H1 (cell line): ENCODE results near the gene ROBO4. TPM values are rescaled to one million over a fixed set of nuclear protein-coding genes. Genes with fewer than 3 reads are reported as not detected.

Experiments used
- CTCF ChIA-PET: fragments of 300-600 bp; sonication (Branson Sonifier 250); formaldehyde crosslinking; loops from one replicate; lab custom pipeline; 2021; ENCODE audit not compliant: partially characterized antibody; lab: Charles Lee
- POLR2A ChIA-PET: fragments of 300-600 bp; sonication (Branson Sonifier 250); formaldehyde crosslinking; loops from one replicate; lab custom pipeline; 2021; ENCODE audit warnings: inconsistent platforms; ENCODE audit not compliant: partially characterized antibody; lab: Charles Lee
- DNase-seq, 2 experiments: peaks; one replicate each; pipeline versions ENCODE4 v3.0.0 to v3.0.0-alpha.2; 2010 to 2022; ENCODE audit warnings: low spot score in 2 of 2, low read depth in 1 of 2, mixed read lengths in 1 of 2
- FAIRE-seq: peaks from 2 replicates; lab custom pipeline; 2011; peaks lifted over from hg19 to GRCh38; lab: Jason Lieb, UNC
- H2AFZ ChIP-seq: 2 replicates; pipeline ENCODE4 v1.8.1; 2012; ENCODE audit warnings: low read length, inconsistent platforms
- H2AK5ac ChIP-seq: 2 replicates; pipeline ENCODE4 v1.6.1; 2013; ENCODE audit warnings: low read depth, low read length
- H2BK120ac ChIP-seq: replicated peaks from 2 replicates; pipeline ENCODE3; 2013; ENCODE audit warnings: low read depth, low read length, inconsistent platforms
- H2BK12ac ChIP-seq: 2 replicates; pipeline ENCODE4 v1.6.1; 2013; ENCODE audit warnings: low read depth, low read length
- H2BK15ac ChIP-seq: 2 replicates; pipeline ENCODE4 v1.6.1; 2013; ENCODE audit warnings: low read length
- H2BK20ac ChIP-seq: 2 replicates; pipeline ENCODE4 v1.6.1; 2013; ENCODE audit warnings: low read length
- H2BK5ac ChIP-seq: 2 replicates; pipeline ENCODE4 v1.6.1; 2013; ENCODE audit warnings: low read depth, low read length
- H3K14ac ChIP-seq: 2 replicates; pipeline ENCODE4 v1.6.1; 2013; ENCODE audit warnings: inconsistent platforms; ENCODE audit not compliant: insufficient read length
- H3K18ac ChIP-seq: 2 replicates; pipeline ENCODE4 v1.6.1; 2013; ENCODE audit warnings: low read length; ENCODE audit errors: extremely low read depth
- H3K23ac ChIP-seq: 2 replicates; pipeline ENCODE4 v1.6.1; 2013; ENCODE audit warnings: inconsistent platforms; ENCODE audit not compliant: insufficient read length
- H3K23me2 ChIP-seq: 2 replicates; pipeline ENCODE4 v1.6.1; 2013; ENCODE audit warnings: low read depth, low read length
- H3K27ac ChIP-seq: 2 replicates; pipeline ENCODE4 v1.6.1; 2011; ENCODE audit warnings: low read depth, low read length, inconsistent platforms
- H3K27me3 ChIP-seq, 4 experiments: replicated peaks in 1 of 4; 1 replicate in 1 of 4; 2 replicates in 3 of 4; pipeline versions ENCODE4 v1.6.1 to v1.8.1; 2011 to 2013; ENCODE audit warnings: low read length in 3 of 4, mild to moderate bottlenecking in 3 of 4, inconsistent platforms in 2 of 4, mixed read lengths in 2 of 4, moderate library complexity in 1 of 4; ENCODE audit not compliant: control insufficient read depth in 3 of 4, insufficient read depth in 3 of 4; ENCODE audit errors: extremely low read depth in 1 of 4
- H3K36me3 ChIP-seq, 4 experiments: 2 replicates each; pipeline versions ENCODE4 v1.6.1 to v1.8.1; 2011 to 2013; ENCODE audit warnings: mild to moderate bottlenecking in 4 of 4, low read length in 3 of 4, moderate library complexity in 2 of 4, control low read depth in 1 of 4, inconsistent platforms in 1 of 4; ENCODE audit not compliant: insufficient read depth in 4 of 4, control insufficient read depth in 2 of 4
- H3K4ac ChIP-seq: replicated peaks from 2 replicates; pipeline ENCODE3; 2013; ENCODE audit warnings: low read length, low read depth, mixed read lengths, inconsistent platforms; ENCODE audit not compliant: insufficient read length
- H3K4me1 ChIP-seq, 4 experiments: replicated peaks in 1 of 4; 1 replicate in 1 of 4; 2 replicates in 3 of 4; pipeline versions ENCODE4 v1.6.1 to v1.8.1; 2011 to 2013; ENCODE audit warnings: low read length in 3 of 4, inconsistent platforms in 2 of 4, mixed read lengths in 1 of 4; ENCODE audit not compliant: insufficient read depth in 4 of 4, control insufficient read depth in 3 of 4
- H3K4me2 ChIP-seq, 2 experiments: 2 replicates each; pipeline versions ENCODE4 v1.6.1 to v1.8.1; 2011 to 2013; ENCODE audit warnings: low read depth in 2 of 2, low read length in 2 of 2, control low read depth in 1 of 2, inconsistent platforms in 1 of 2, mild to moderate bottlenecking in 1 of 2; ENCODE audit not compliant: insufficient read depth in 1 of 2
- H3K4me3 ChIP-seq, 4 experiments: fragments of 200-600, 300-600 bp in 1 of 4; sonication (generic), shearing (Covaris generic), sonication (Bioruptor Twin) in 1 of 4; 2 replicates each; pipeline versions ENCODE4 v1.5.1 to v1.8.1; 2011 to 2016; ENCODE audit warnings: low read length in 4 of 4, low read depth in 3 of 4, control low read depth in 2 of 4, inconsistent platforms in 2 of 4, mild to moderate bottlenecking in 2 of 4, mixed read lengths in 1 of 4, moderate library complexity in 1 of 4; ENCODE audit not compliant: insufficient read depth in 2 of 4; ENCODE audit errors: extremely low read depth in 1 of 4
- H3K56ac ChIP-seq: replicated peaks from 2 replicates; pipeline ENCODE3; 2013; ENCODE audit warnings: low read depth, mild to moderate bottlenecking, mixed read lengths, low read length, inconsistent platforms; ENCODE audit not compliant: insufficient read length
- H3K79me1 ChIP-seq: 2 replicates; pipeline ENCODE4 v1.6.1; 2013; ENCODE audit warnings: low read depth, low read length, control low read depth
- H3K79me2 ChIP-seq, 2 experiments: 2 replicates each; pipeline versions ENCODE4 v1.6.1 to v1.8.1; 2012 to 2013; ENCODE audit warnings: low read length in 2 of 2, mild to moderate bottlenecking in 2 of 2, inconsistent platforms in 1 of 2; ENCODE audit not compliant: insufficient read depth in 2 of 2, control insufficient read depth in 1 of 2
- H3K9ac ChIP-seq, 4 experiments: replicated peaks in 1 of 4; 1 replicate in 1 of 4; 2 replicates in 3 of 4; pipeline versions ENCODE4 v1.6.1 to v1.8.1; 2011 to 2013; ENCODE audit warnings: low read depth in 3 of 4, low read length in 3 of 4, control low read depth in 2 of 4, mild to moderate bottlenecking in 2 of 4, moderate library complexity in 2 of 4, inconsistent platforms in 1 of 4; ENCODE audit errors: extremely low read depth in 1 of 4
- H3K9me3 ChIP-seq, 2 experiments: 2 replicates each; pipeline versions ENCODE4 v1.6.1 to v1.8.1; 2012 to 2013; ENCODE audit warnings: mild to moderate bottlenecking in 2 of 2, moderate library complexity in 2 of 2, control low read depth in 1 of 2, inconsistent platforms in 1 of 2, low read depth in 1 of 2, low read length in 1 of 2, mixed read lengths in 1 of 2; ENCODE audit not compliant: insufficient read depth in 2 of 2
- H4K20me1 ChIP-seq, 2 experiments: replicated peaks in 1 of 2; 2 replicates each; pipeline versions ENCODE3 to v1.8.1; 2011 to 2013; ENCODE audit warnings: inconsistent platforms in 2 of 2, low read length in 2 of 2, mild to moderate bottlenecking in 1 of 2; ENCODE audit not compliant: insufficient read depth in 2 of 2, control insufficient read depth in 1 of 2
- H4K5ac ChIP-seq: 2 replicates; pipeline ENCODE4 v1.6.1; 2013; ENCODE audit warnings: low read length, low read depth, mixed read lengths, inconsistent platforms; ENCODE audit not compliant: insufficient read length
- H4K8ac ChIP-seq: 2 replicates; pipeline ENCODE4 v1.8.0; 2013; ENCODE audit warnings: mild to moderate bottlenecking, moderate library complexity, low read length, inconsistent platforms; ENCODE audit not compliant: insufficient read depth; ENCODE audit errors: extremely low read depth
- H4K91ac ChIP-seq: replicated peaks from 2 replicates; pipeline ENCODE3; 2013; ENCODE audit warnings: low read length, mixed read lengths, inconsistent platforms; ENCODE audit not compliant: insufficient read length
- BACH1 ChIP-seq: IDR thresholded peaks from 2 replicates; pipeline ENCODE4 v1.6.1; 2012; ENCODE audit warnings: low read length, improper control_type of control experiment
- CREB1 ChIP-seq: IDR thresholded peaks from 2 replicates; pipeline ENCODE4 v1.6.1; 2012; ENCODE audit warnings: inconsistent platforms
- E2F6 ChIP-seq: IDR thresholded peaks from 2 replicates; pipeline ENCODE4 v1.6.1; 2012; ENCODE audit warnings: inconsistent platforms
- NRF1 ChIP-seq: IDR thresholded peaks from 2 replicates; pipeline ENCODE4 v1.6.1; 2011; ENCODE audit warnings: mild to moderate bottlenecking, low read depth, low read length, improper control_type of control experiment
- RNF2 ChIP-seq: fragments of 200-900, 300-1000 bp; sonication (generic); IDR thresholded peaks from 2 replicates; pipeline ENCODE4 v1.7.1; 2016; ENCODE audit warnings: borderline replicate concordance, low read depth, mild to moderate bottlenecking, antibody characterized with exemption, low read length; ENCODE audit not compliant: poor library complexity, severe bottlenecking; ENCODE audit errors: missing control alignments
- TAF7 ChIP-seq: optimal IDR thresholded peaks from 2 replicates; pipeline ENCODE3; 2011; ENCODE audit warnings: low read depth, mild to moderate bottlenecking, inconsistent platforms, low read length, moderate library complexity, borderline replicate concordance
- USF2 ChIP-seq: IDR thresholded peaks from 2 replicates; pipeline ENCODE4 v1.6.1; 2011; ENCODE audit warnings: low read length, improper control_type of control experiment
- WGBS, 2 experiments: shearing (Covaris generic) in 1 of 2; methylation state at CpG; one replicate each; pipeline versions ENCODE4 v1.1.6 to v1.1.7; 2013 to 2015; ENCODE audit warnings: low lambda C conversion rate in 2 of 2, mixed read lengths in 2 of 2, inconsistent platforms in 1 of 2, low coverage in 1 of 2, missing lambda C conversion rate in 1 of 2; ENCODE audit not compliant: insufficient replicate concordance in 2 of 2, insufficient coverage in 1 of 2, insufficient read length in 1 of 2; ENCODE audit errors: extremely low coverage in 1 of 2, missing lambda C conversion rate in 1 of 2; 5-methylcytosine and 5-hydroxymethylcytosine counted together
- polyA plus RNA-seq, 7 experiments: library from polyadenylated mRNA; depleted of rRNA in 3 of 7; stranded (reverse) in 5 of 7; unstranded in 2 of 7; fragments of >200 nt in 5 of 7; fragments of 200-250 nt in 2 of 7; gene quantifications; 1 replicate in 5 of 7; 2 replicates in 1 of 7; 4 replicates in 1 of 7; pipeline versions ENCODE4 v1.2.1 to v1.2.3, GENCODE V29; 2011 to 2013; ENCODE audit warnings: missing spikeins in 2 of 7, mixed read lengths in 2 of 7
- total RNA-seq: library from RNA; stranded (reverse); fragmentation: NEBNext Ultra II Directional; extraction: Animal tissue kit (Norgen Biotek cat#: 25700); gene quantifications from 2 replicates; pipeline ENCODE4 v1.2.1, GENCODE V29; 2021
- TF ChIP-seq, protein P1 (sequence below): IDR thresholded peaks from 2 replicates; pipeline ENCODE4 v1.6.1; 2012; ENCODE audit warnings: low read length, inconsistent platforms

Gene ROBO4
- total and polyA plus RNA-seq, 2 of the 8 experiments (the other 6 are each of a cell fraction or from before 2014, with no cell fraction given): 0.03 TPM; not detected in 1

DNA sequence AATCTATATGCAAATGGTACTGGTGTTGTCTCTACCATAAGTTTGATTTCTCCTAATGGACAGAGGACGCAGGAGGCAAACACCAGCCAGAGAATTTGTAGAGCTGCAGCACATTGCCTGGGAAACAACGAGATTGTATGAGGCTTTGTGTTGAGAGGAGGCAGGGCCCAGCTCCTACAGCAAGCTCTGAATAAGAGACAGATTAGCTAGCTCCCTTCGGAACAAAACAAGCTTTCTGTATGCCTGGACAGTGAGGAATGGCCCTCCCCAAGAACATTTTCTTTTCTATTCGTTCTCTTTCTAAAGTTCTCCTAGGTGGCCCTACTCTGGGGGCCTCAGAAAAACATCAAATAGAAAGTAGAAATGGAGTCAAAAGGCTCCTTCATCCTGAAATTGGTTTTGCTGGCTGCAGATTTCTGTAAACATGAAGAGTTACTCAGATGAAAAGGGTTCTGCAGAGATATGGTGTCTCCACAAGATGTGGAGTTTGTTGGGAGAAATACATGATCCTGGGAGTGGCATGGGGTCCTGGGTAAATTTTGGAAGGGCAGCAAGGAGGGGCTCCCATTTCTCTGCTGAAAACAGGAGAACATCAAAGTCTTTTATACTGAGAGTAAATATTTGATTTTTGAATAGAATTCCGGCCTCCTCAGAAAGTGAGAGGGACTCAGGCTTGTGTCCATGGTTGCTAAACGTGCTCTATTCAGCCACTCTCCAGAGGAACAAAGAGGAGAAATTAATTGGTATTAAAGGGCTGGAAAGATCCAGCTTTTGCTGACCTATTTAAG is 45.0 kb upstream of the ROBO4 start:
- FAIRE-seq: no peak
- peaks cover 0 to 3% (median 0%) of the 10 kb centered on the region in 4 experiments; a peak in 1 of 7 replicates for H3K27me3 ChIP-seq
- no peak overlapping the region for H4K91ac ChIP-seq
- no peak overlapping the region for H3K56ac ChIP-seq
- H2BK15ac ChIP-seq: no peak overlapping the region
- CTCF ChIA-PET: interaction anchor here (0.8 to 2.5 kb wide), 8 partner anchors 10 to 292 kb away, joined by 3 to 9 read pairs (median 4); no protein-coding TSS in a partner anchor
- H3K4ac ChIP-seq: no peak overlapping the region
- no peak overlapping the region for H3K4me2 ChIP-seq
- no peak overlapping the region for H2AFZ ChIP-seq
- 79% methylated on average over 6 of the region's 6 CpGs; no CpG with 5 or more reads in 1 of the 2 experiments for WGBS, 2 experiments
- no peak overlapping the region for H4K5ac ChIP-seq
- H3K9me3 ChIP-seq: no peaks in the 10 kb centered on the region
- H2BK12ac ChIP-seq: no peak overlapping the region
- no peak overlapping the region for H3K9ac ChIP-seq
- no peak overlapping the region for H2AK5ac ChIP-seq
- no peak overlapping the region for H3K23ac ChIP-seq
- no peak overlapping the region for H2BK120ac ChIP-seq
- H3K18ac ChIP-seq: no peak overlapping the region
- no peak for DNase-seq
- H3K36me3 ChIP-seq: no peaks in the 10 kb centered on the region
- peaks cover 0 to 3% (median 0%) of the 10 kb centered on the region in 4 experiments; a peak in 1 of 7 replicates for H3K4me1 ChIP-seq
- no peaks in the 10 kb centered on the region for H3K79me2 ChIP-seq
- POLR2A ChIA-PET: no interaction called here
- no peak overlapping the region for H3K4me3 ChIP-seq
- no peak overlapping the region for H2BK5ac ChIP-seq
- H3K23me2 ChIP-seq: no peaks in the 10 kb centered on the region
- no peaks in the 10 kb centered on the region for H3K79me1 ChIP-seq
- no peak overlapping the region for H2BK20ac ChIP-seq
- H3K14ac ChIP-seq: no peak overlapping the region
- H3K27ac ChIP-seq: no peak overlapping the region
- H4K20me1 ChIP-seq: no peaks in the 10 kb centered on the region
- H4K8ac ChIP-seq: no peak overlapping the region
- TF ChIP-seq, protein P1, sequence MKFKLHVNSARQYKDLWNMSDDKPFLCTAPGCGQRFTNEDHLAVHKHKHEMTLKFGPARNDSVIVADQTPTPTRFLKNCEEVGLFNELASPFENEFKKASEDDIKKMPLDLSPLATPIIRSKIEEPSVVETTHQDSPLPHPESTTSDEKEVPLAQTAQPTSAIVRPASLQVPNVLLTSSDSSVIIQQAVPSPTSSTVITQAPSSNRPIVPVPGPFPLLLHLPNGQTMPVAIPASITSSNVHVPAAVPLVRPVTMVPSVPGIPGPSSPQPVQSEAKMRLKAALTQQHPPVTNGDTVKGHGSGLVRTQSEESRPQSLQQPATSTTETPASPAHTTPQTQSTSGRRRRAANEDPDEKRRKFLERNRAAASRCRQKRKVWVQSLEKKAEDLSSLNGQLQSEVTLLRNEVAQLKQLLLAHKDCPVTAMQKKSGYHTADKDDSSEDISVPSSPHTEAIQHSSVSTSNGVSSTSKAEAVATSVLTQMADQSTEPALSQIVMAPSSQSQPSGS: no peak
- no peak for TF ChIP-seq RNF2
- TF ChIP-seq BACH1: no peak
- TF ChIP-seq USF2: no peak
- no peak for TF ChIP-seq E2F6
- TF ChIP-seq CREB1: no peak
- no peak for TF ChIP-seq NRF1
- TF ChIP-seq TAF7: no peak
